Activated effector memory CD4-positive, alpha-beta T cell treated with Interleukin-2 at 50 U/mL for 16 hours (primary cell): ENCODE data around the gene FXYD2.

Experiments used
- DNase-seq: peaks from one replicate; pipeline ENCODE4 v3.0.0-alpha.2; 2020

FXYD2 gene

GRCh38 chr11:117795638-117796455, 28.7 kb downstream of the FXYD2 start:
- no peak for DNase-seq

GRCh38 chr11:117794772-117795629, 29.5 kb downstream of the FXYD2 start:
- DNase-seq, result no peak

GRCh38 chr11:117794135-117794534, 30.4 kb downstream of the FXYD2 start:
- no peak for DNase-seq

- no peak for DNase-seq
Measured at GRCh38 chr11:117793583-117793982, 31.0 kb downstream of the FXYD2 start.

GRCh38 chr11:117792992-117793391, 31.6 kb downstream of the FXYD2 start:
- DNase-seq, result no peak

GRCh38 chr11:117792241-117792640, 32.3 kb downstream of the FXYD2 start:
- DNase-seq, result no peak

- DNase-seq, result no peak
Measured at GRCh38 chr11:117790279-117790678, 34.3 kb downstream of the FXYD2 start.

GRCh38 chr11:117789241-117789640, 35.3 kb downstream of the FXYD2 start:
- DNase-seq, result no peak

- DNase-seq, result no peak
Measured at GRCh38 chr11:117786135-117786870, 38.2 kb downstream of the FXYD2 start.

GRCh38 chr11:117782101-117782500, 42.4 kb downstream of the FXYD2 start:
- DNase-seq, result no peak

GRCh38 chr11:117781627-117782026, 42.9 kb downstream of the FXYD2 start:
- DNase-seq, result no peak

GRCh38 chr11:117780456-117780855, 44.1 kb downstream of the FXYD2 start:
- DNase-seq, result no peak

GRCh38 chr11:117774553-117774952, 50.0 kb downstream of the FXYD2 start:
- DNase-seq, result no peak

- DNase-seq, result no peak
Measured at GRCh38 chr11:117772360-117772759, 52.2 kb downstream of the FXYD2 start.

GRCh38 chr11:117771841-117772240, 52.7 kb downstream of the FXYD2 start:
- DNase-seq, result no peak

- no peak for DNase-seq
Measured at GRCh38 chr11:117771197-117771596, 53.3 kb downstream of the FXYD2 start.

GRCh38 chr11:117770061-117770460, 54.5 kb downstream of the FXYD2 start:
- no peak for DNase-seq
